NCI-H187 (cell line): ENCODE data around the gene SMOC1.

Experiments
- DNase-seq, 2 experiments: peaks; one replicate each; lab custom pipeline; 2025; lab: John Stamatoyannopoulos, UW

SMOC1 gene

DNA sequence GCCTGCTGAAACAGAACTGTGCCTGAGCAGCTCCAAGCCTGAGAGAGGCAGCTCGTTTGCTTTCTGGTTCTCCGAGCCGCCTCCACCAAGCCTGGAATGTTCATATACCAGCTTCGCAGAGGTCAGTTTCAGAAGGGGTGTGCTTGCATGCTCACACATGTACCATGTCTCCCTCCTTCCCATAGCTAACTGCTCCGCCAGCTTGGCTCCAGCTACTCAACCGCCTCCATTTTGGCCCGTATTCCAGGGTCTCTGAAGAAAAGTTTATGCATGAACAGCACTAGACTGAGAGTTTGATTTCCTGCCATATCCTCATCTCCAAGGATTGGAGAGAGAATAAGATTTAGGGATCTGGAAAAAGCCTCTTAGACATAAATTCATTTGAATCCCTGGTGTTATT, 103.7 kb downstream of the SMOC1 start:
- no peak for DNase-seq

DNA sequence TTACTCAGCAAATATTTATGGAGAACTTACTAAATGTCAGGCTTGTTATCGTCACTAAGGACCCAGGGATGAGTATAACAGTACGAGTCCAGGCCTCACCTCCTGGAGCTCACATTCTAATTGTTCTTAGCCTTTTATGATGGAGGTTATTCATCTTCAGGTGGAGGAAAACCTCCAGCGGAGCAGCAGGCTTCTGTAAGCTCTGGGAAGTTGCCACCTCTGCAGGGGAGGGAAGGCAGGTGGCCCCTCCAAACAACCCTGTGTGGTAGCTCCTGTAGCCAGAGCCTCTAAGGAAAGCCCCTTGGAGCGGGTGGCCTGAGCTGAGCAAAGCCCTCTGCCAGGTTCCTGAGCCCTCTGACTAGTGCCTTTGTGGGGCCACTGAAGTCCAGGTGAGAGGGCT, 104.1 kb downstream of the SMOC1 start:
- DNase-seq, result no peak

DNA sequence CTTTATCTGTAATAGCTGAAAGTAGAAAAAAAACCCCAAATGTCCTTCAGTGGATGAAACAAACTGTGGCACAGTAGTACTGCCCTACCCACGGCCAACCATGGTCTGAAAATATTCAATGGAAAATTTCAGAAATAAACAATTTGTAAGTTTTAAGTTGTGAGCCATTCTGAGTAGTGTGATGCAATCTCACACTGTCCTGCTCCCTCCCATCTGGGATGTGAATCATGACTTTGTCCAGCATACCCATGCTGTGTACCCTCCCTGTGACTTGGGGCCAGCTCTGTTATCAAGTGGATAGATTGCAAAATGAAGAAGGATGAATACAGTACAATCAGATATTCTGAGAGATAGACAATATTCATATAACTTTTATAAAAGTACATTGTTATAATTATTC, 106.2 kb downstream of the SMOC1 start:
- DNase-seq, result no peak

DNA sequence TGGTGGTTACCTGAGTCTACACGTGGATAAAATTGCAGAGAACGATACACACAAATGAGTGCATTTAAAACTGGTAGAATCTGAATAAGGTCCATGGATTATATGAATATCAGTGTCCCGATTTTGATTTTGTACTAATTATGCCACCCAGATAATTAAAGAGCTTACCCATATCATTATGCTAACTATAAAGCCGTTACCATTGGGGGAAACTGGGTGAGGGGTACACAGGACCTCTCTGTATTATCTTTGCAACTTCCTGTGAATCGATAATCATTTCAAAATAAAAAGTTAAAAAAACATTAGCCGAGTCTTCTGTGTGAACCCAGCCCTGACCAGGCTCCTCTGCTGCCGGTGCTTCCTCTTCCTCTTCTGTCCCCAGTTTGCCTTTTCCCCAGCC, 107.1 kb downstream of the SMOC1 start:
- DNase-seq, result no peak

DNA sequence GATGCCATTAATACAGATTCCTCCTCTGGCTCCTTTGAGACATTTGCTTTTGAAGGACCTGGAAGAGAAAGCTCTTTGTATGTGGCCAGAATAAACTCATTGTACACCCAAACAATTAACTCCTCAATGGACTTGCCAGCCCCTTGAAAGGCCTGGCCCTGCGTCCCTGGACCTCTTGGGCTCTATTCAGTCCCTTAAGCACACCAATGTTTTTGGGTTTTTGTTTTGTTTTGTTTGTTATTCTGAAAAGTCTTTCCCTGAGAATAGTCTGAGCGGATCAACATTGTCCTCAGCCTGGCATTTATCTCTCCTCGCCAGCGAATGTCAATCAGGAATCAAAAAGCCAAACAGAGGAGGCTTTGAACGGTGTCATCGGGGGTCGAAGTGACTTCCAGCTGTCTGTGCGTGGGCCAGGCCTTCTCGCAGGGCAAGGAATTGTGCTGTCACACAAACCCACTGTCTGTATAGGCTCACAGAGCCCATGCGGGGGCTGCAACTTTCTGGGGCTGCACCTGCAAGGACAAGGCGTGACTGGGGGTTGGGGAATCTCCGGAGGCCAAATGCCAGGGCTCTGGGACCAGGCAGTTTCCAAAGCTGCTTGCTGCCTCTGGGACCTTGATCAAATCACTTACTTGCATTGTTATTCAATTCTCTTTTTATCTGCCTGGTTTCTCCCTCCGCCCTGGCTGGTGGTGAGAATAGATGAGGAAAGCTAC, 108.3 kb downstream of the SMOC1 start:
- no peak for DNase-seq

DNA sequence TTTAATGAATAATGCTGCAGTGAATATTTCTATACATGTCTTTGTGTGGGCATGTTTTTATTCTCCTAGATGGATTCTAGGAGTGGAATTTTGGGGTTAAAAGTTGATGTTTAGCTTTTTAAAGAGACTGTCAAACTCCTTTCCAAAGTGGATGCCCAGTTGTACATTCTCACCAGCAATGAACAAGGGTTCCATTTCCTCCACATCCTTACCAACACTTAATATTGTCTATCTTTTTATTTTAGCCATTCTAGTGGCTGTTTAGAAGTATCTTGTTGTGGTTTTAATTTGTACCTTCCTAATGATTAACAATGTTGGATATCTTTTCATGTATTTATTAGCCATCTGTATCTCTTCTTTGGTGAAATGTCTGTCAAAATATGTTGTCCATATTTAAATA, 109.8 kb downstream of the SMOC1 start:
- DNase-seq, result no peak

DNA sequence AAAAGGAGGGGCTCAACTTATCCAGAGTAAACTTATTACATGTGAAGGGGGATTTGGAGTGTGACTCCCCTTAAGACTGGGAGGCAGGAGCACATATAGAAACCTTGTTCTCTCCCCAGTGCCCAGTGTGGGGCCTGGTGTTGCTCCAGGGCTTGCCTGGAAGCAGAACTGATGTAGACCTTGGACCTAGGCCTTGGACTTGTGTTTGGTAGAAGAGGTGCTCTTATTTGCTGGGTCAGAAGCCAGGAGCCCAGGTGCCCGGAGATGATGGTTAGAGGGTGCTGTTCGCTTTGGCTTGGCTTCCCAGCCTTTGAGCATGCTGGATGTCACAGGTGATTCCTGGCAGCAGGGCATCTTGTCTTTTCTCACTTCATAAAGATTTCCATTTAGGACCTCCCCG, 110.4 kb downstream of the SMOC1 start:
- no peak for DNase-seq

DNA sequence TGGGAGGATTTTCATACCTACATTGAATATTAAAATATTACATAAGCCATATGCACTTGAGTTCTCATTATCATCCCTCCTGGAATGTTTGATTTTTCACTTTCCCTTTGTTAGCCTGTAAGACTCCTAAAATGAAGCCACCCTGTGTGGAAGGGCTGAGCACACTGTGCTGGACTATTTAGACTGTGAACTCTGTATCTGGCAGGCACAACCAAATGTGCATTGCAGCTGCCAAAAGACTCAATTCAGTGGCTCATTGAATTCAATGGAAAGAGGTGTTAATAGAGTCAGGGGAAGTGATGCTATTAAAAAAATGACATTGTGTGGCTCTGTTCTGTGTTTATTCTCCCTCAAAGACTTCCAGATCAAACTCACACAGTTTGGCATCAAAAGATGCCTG, 111.1 kb downstream of the SMOC1 start:
- DNase-seq, result no peak

DNA sequence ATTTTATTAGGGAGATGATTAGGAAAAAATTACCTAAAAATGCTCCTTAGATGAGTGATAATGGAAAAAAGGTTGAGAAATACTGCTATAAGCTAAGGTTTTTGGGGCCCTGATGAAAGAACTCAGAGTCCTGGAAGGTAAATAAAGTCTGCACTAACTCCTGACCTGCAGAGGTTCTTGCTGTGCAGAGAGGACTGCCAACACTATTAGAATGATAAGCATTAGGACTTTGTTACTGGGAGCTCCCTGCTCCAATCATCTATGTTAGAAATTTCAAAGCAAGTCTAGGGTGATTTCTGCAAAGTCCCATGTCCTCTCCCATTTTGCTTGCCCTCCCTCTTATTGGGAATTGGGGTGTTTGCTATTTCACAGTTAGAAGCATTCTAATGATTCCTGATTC, 112.2 kb downstream of the SMOC1 start:
- DNase-seq, result no peak

DNA sequence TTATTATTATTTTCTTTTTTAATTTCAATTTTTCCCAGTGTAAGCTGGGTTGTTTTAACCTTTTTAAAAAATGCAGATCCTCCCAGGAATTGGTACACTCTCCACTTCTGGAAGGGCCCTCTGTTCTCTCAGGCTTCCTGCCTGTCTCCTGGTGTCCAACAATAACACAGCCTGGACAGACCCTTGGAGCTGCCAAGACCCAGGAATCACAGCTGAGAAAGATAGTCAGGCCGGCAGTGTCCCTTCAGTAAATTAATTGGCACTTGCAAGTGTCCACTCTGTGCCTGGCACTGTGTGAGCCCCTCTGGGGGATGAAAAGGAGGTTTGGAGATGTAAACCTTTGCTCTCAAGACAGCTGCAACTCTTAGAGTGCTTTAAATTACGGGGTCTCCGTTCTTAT, 113.3 kb downstream of the SMOC1 start:
- DNase-seq, result no peak

DNA sequence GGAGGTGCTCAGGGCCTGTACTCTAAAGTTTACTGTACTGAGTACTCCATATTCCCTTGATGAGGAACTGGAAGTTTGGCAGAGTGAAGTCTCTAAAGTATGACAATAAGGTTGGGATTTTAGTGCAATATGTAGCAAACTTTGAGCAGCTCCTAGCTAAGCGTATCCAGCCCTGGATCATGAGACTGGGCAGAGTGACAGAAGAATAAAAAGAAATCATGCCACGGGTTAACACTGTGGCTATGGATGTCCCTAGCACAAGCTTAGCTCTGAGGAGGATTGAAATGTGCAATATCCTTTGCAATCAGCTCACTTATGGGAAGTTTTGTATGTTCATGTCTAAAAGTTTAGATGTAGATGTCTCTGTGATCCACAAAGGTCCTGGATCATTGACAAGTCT, 114.1 kb downstream of the SMOC1 start:
- no peak for DNase-seq

DNA sequence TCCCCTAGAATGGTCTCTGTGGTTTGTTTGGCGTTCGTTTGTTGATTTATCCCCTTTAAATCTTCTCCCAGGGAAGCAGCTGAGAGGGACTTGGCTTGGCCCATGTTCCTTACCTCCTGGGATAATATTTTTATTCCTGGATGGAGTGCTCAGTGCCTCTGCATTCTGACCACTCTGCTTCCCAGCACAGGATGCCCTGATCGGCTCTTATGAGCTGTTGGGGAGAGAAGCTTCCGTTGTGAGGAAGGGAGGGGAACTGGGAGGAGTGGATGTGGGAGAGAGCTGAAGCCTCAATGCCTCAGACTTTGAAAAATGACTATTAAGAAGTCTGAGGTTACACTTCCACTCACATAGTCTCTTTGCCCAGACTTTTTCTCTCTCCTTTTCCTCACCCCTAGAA, 114.8 kb downstream of the SMOC1 start:
- no peak for DNase-seq

DNA sequence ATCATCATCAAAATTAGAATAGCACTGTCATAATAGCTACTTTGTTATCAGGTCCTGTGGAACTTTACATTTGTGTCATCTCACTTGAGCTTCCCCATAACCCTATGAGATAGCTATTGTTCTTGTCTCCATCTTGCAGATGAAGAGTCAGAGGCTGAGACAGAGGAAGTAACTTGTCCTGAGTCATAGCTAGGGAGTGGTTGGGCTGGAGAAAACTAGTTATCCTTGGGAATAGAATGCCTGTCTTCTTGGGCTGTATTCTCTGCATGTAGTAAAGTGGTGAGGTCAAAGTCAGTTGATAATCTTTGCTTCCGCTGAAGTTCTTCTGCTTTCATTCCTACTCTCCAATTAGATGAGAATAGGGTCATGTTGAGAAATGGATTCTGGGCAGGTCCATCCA, 117.0 kb downstream of the SMOC1 start:
- no peak for DNase-seq

DNA sequence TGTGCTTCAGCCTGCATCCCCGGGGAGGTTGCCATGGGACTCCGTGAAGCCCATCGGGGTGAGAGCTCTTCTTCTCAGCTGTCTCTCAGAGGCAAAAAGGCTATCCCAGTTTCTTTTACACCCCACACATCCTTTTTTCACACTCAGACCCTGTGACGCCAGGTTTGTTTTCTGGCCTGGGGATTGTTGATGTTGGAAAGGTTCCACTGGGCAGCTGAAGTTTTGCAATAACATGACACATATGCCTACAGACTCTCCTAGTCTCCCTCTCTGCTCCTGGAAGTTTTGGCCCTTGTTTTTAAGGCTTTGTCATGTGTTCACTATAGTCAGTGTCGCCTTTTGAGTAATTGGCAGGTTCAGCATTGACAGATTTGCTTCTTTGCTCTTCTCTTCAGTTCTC, 118.6 kb downstream of the SMOC1 start:
- DNase-seq, result no peak

DNA sequence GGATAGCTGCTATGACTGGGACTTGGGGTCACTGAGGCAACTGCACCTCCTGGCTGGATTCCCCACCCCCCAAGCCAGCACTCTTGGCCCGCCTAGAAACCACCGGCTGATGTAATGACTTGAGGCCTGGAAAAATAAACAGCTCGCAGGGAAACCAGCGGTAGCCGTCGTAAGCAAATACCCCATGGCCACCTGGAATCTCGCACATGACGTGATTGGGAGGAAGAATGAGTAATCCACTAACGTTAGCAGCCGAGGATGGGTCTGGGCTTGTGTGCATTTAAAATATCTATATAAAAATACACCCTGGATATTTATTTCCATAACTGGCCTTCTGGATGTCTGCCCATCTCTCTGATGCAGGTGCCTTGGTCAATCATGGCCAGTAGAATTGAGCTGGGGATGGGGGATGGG, 120.1 kb downstream of the SMOC1 start:
- DNase-seq, result no peak

DNA sequence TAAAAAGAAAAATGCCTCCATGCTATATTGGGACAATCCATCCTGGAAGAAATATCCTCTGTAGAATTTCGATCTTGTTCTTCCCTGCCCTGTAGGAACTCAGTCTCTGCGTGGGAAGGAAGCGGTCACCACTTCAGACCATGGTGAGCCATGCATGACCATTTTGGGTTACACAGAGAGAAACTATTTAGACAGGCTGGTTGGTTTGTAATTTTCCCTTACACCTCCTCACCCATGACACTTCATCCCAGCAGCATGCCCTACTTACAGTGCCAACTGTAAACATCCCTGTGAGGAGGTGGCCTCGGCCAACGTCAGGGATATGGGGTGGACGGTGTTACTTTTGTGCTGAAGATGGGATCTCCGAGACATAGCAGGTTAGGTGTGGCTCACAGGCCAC, 121.4 kb downstream of the SMOC1 start:
- DNase-seq, result no peak

DNA sequence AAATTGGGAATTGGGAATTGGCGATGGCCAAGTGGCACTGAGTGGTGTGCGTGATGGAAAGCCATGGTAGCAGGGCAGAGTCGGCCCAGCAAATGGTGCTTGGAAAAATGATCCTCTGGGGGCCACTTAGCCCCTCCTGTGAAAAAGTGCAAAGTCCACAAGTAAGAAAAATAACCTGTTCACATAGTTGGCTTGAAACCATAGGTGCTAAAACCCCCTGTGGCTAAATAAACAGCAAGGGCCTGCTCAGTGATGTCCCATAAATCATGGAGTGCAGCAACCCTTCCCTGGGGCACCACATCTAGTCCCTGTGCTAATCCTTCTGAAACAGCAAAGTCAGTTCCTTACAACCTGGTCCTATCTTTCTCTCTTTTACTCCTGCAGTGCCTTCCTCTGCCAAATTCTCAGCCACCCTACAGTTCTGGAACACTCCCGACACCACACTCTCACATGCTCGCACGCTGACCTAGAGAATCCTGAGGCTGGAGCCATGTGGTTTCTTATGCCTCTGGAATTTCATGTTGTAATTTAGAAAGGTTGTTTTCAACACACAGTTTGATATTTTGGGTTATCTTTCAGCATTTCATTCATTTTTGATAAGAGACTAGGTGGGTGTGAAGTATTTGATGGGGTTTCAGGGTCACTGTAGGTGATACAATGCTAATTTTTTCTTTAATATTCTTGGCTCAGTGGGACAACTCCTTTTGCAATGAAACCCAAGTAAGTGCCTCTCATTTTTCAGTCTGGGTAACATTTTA, 123.6 kb downstream of the SMOC1 start:
- no peak for DNase-seq

DNA sequence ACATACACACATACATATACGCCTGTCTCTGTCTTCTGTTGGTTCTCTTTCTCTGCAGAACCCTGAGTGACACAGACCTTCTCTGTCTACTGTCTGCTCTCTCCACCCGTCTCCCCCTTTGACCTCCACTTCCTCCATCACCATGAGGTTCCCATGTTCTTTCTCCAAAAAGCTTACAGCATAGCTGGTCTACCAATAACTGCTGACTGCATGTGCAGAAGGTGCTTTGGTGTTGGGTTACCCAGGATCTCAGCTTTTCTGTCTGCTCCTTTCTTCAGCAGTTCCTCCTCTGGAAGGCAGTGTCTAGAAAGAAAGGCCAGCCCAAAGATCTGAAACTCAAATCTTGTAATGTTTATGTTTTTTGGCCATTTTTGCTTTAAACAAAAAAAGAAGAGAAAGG, 125.6 kb downstream of the SMOC1 start:
- DNase-seq, result no peak

DNA sequence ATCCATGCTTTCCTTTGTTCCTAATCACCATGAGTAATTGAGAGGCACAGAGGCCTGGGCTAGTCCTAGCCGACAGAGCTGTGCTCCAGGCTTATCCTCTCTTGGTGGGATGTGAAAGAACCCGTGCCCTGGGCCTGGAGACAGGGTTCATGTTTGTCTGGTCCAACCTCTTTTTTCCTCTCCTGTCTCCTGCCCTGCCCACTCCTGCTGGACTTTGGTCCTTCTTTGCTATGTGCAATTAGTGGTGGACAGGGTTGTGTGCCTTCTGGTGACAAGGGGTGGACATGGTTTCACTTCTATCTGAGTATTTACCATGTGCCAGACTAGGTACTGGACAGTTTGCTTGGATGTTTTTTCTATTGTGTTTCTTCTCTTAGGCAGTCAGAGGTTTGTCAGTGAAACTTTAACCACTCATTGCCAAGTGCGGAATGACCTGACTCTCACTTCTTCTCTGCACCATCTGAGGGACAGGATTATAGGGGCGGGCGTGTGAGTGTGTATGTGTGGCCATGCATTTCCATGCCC, 126.1 kb downstream of the SMOC1 start:
- no peak for DNase-seq

DNA sequence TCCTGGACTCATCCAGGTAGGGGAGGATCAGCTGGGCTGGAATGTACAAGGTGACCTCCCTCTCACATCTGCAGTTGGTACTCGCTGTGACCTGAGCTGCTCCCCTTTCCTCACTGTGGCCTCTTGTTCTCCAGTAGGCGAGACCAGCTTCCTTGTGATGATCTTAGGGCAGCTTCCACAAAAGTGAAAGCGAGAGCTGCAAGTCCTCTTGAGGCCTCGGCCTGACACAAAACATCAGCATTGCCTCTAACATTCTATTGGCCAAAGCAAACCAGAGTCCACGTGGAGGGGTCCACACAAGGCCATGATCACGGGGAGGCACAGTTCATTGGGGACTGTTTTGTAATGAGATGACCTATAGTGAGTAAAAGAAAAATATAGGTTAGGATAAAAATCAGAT, 127.5 kb downstream of the SMOC1 start:
- no peak for DNase-seq

DNA sequence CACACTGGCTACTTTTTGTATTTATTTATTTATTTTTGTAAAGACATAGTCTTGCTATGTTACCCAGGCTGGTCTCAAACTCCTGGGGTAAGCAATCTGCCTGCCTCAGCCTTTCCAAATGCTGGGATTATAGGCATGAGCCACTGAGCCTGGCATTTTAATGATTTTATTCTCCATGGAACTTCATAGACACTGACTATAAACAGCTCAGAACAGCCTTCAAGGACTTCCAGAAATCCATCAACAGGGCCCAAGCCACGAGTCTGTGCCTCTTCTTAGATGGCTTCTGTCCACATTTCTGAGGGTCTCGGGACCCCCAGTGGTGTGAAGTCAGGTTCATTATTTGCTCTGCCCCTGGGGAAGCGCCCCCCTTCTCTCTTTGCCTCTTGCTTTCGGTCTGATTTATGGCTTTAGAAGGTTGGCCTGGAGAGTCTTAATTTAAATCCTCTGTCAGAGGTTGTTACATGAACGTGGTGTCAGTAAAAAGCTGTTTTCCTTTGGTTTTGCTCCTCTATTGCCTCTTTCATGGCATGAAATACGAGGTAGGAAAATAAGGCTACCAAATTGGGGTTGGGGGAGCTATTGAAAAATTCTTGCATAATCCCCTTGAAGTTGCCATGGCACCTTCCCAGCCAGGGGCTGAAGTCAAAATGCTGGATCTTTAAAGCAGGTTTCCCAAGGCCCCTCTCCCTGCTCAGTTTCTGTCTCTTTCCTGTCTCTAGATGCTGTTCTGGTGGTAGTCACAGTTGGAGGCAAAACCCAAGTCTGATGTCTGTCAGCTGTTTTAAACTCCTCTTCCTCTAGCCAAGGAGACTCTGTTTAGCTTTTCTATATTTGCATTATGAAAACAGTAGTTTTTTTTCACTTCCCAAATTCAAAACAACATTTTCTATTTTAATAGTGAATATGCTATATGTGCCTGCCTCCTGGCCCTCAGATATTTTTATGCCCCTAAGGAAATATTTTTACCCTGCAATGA, 129.4 kb downstream of the SMOC1 start:
- no peak for DNase-seq

DNA sequence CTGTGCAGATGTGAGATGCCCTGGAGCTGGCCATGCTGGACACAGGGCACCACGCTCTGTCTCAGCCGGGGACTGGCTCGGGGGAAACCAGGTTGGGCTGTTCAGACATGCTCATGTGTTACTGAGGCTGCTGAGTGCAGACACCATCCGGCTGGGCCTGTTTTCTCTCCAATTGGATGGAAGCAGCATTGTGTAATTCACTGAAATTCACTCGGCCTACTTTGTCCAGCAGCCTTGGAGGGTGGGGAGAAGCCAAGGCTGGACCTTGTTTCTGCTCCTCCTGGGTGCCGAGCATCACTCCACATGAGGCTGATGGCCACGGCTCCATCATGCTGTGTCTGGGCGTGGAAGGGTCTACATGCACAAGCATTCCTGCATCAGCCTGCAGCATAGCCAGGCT, 130.7 kb downstream of the SMOC1 start:
- no peak for DNase-seq
